ENCODE results near the gene FGGY. TPM values are rescaled to one million over a fixed set of nuclear protein-coding genes. Genes with fewer than 3 reads are reported as not detected.

Gene FGGY
- total RNA-seq, 1 donor from 2014 or later: 24.3 TPM

- DNase-seq (ENCODE audit: low read depth): no peak
- no peak for TF ChIP-seq CTCF (conservative IDR thresholded peaks at IDR 0.05; ENCODE audit: low read depth, low read length)
- H3K4me3 ChIP-seq (ENCODE audit: low read depth, low read length): no peak overlapping the region
These were observed 214.9 kb downstream of the FGGY start for GRCh38 chr1:59511476-59512465.

GRCh38 chr1:59512702-59513101, 215.8 kb downstream of the FGGY start:
- H3K4me3 ChIP-seq (ENCODE audit: low read depth, low read length): no peak overlapping the region
- no peak for DNase-seq (ENCODE audit: low read depth)
- TF ChIP-seq CTCF (conservative IDR thresholded peaks at IDR 0.05; ENCODE audit: low read depth, low read length): no peak

- no peak for DNase-seq (ENCODE audit: low read depth)
- TF ChIP-seq CTCF (conservative IDR thresholded peaks at IDR 0.05; ENCODE audit: low read depth, low read length): no peak
- H3K4me3 ChIP-seq (ENCODE audit: low read depth, low read length): no peak overlapping the region
These were observed 217.4 kb downstream of the FGGY start for GRCh38 chr1:59514061-59514909.

GRCh38 chr1:59516881-59517280, 220.0 kb downstream of the FGGY start:
- no peak for TF ChIP-seq CTCF (conservative IDR thresholded peaks at IDR 0.05; ENCODE audit: low read depth, low read length)
- no peak for DNase-seq (ENCODE audit: low read depth)
- no peak overlapping the region for H3K4me3 ChIP-seq (ENCODE audit: low read depth, low read length)

GRCh38 chr1:59520194-59520593, 223.3 kb downstream of the FGGY start:
- TF ChIP-seq CTCF (conservative IDR thresholded peaks at IDR 0.05; ENCODE audit: low read depth, low read length): no peak
- H3K4me3 ChIP-seq (ENCODE audit: low read depth, low read length): no peak overlapping the region
- DNase-seq (ENCODE audit: low read depth): no peak

- DNase-seq (ENCODE audit: low read depth): peak; percentile 76
- peak overlapping the region; percentile 8 for H3K4me3 ChIP-seq (ENCODE audit: low read depth, low read length)
- TF ChIP-seq CTCF (conservative IDR thresholded peaks at IDR 0.05; ENCODE audit: low read depth, low read length): no peak
These were observed 224.0 kb downstream of the FGGY start for GRCh38 chr1:59520827-59521418.
